ENCODE results near the gene LMNA. TPM values are rescaled to one million over a fixed set of nuclear protein-coding genes. Genes with fewer than 3 reads are reported as not detected.

The LMNA gene
- total RNA-seq, 4 donors from 2014 or later, result 201 to 295 (median 211) TPM

DNA sequence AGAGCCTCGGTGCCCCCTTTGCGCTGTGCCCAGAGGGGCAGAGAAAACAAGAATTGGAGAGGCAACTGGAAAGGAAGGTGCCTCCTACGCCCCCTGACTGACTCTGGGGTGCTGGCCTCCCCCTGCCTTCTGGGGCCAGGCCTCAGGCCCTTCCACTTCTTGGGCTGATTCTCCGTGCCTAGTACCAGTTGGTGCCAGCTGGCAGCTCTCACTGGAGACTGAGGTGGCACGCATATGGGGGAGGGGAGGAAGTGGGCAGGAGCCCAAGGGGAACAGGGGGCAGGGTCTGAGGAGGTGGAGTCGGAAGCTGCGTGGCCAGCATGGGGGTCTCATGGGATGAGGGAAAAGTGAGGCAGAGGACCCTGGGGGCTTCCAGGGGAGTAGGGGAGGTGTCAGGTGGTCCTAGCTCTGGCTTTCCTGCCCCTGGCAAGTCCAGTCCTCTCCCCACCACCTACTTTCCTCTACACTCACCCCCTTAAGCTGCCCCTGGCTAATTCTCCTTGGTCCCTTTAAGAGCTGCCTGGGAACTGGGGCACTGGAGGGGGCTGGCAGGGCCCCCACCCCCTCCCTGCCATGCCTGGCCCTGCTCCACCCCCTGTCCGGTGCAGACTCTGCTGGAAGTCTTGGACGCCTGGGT lies 32.4 kb downstream of the LMNA start:
- TF ChIP-seq, protein P1, sequence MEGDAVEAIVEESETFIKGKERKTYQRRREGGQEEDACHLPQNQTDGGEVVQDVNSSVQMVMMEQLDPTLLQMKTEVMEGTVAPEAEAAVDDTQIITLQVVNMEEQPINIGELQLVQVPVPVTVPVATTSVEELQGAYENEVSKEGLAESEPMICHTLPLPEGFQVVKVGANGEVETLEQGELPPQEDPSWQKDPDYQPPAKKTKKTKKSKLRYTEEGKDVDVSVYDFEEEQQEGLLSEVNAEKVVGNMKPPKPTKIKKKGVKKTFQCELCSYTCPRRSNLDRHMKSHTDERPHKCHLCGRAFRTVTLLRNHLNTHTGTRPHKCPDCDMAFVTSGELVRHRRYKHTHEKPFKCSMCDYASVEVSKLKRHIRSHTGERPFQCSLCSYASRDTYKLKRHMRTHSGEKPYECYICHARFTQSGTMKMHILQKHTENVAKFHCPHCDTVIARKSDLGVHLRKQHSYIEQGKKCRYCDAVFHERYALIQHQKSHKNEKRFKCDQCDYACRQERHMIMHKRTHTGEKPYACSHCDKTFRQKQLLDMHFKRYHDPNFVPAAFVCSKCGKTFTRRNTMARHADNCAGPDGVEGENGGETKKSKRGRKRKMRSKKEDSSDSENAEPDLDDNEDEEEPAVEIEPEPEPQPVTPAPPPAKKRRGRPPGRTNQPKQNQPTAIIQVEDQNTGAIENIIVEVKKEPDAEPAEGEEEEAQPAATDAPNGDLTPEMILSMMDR (IDR thresholded peaks at IDR 0.05), result no peak
- TF ChIP-seq POLR2A (IDR thresholded peaks at IDR 0.05), result no peak
- DNase-seq, result no peak
- Histone ChIP-seq H3K36me3 (no peaks in the 10 kb centered on the region), H3K27me3 (no peaks in the 10 kb centered on the region), H3K27ac (peak overlapping the region in 1 of 4 donors; percentile 20), H3K9me3 (no peaks in the 10 kb centered on the region), H3K4me1 (peaks cover 0 to 32% (median 11%) of the 10 kb centered on the region in 4 donors), H3K4me3 (no peak overlapping the region)

DNA sequence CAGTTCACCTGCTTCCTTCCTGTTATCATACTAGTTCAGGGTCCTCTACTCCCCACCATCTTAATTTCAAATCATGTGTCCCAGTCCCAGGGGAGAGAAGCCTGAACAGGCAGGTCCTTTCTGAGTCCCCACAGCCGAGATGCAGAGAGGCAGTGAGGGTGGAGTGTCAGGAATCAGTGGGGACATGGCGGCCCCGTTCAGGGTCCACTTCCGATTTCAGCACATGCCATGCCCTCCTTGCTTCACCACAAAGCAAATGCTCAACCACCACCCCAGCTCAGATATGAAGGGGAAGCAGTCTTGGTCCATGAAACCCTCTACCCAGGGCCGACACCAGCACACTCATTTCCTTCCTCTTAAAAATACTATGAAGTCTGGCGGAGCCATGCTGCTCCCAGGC lies 33.7 kb downstream of the LMNA start:
- Histone ChIP-seq H3K4me1 (peaks cover 0 to 32% (median 11%) of the 10 kb centered on the region in 4 donors), H3K36me3 (no peaks in the 10 kb centered on the region), H3K9me3 (no peaks in the 10 kb centered on the region), H3K4me3 (no peak overlapping the region), H3K27ac (no peak overlapping the region), H3K27me3 (no peaks in the 10 kb centered on the region)
- peak in 1 of 3 donors; percentile 42 for DNase-seq
- TF ChIP-seq, protein P1 (IDR thresholded peaks at IDR 0.05), result no peak

DNA sequence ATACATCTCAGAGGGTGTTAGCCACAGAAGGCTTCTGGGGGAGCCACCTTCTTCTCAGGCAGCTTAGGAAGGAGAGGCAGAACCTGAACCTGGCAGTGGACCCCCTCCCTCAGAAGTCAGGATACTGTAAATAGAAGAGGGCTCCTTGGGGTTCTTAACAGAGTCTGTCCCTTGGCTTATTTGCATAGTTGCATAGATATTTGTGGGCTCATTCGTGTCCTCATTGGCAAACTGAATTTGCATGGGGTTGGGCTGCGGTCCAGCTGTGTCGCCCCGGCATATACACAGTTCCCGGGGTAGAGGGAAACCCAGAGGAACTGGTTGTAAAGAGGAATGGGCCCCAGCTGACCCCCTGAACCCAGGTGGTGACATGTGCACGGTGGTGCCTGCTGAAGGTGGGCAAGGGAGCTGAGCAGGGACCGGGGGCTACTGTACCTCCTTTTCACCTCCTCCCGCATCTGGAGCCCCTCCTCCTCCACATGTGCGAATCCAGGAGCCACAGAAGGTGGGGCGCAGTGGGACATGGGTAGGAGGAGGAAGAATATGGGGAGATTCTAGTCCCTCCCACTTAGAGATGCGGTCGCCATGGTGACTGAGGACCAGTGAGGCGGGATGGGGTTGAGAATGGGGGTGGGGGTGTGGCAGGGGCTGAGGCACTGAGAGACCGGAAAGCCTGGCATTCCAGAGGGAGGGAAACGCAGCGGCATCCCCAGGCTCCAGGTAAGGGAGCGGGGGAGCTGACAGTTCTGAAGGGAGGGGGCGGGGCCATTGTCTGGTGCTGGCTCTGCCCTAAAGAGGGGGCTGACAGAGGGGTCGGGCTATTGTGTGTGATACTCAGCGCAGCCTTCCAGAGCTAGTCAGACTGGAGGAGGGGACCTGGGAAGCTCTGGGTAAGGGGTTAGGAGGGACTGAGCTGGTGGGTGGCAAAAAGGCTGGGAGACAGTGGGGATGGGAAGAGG lies 35.1 kb downstream of the LMNA start:
- H3K36me3 ChIP-seq, result no peaks in the 10 kb centered on the region
- H3K9me3 ChIP-seq, result no peaks in the 10 kb centered on the region
- H3K4me1 ChIP-seq, result peaks cover 0 to 35% (median 11%) of the 10 kb centered on the region in 4 donors
- no peak overlapping the region for H3K4me3 ChIP-seq
- no peak overlapping the region for H3K27ac ChIP-seq
- no peaks in the 10 kb centered on the region for H3K27me3 ChIP-seq
- DNase-seq, result peak in 2 of 3 donors; percentile 68 to 69
- TF ChIP-seq, protein P1 (IDR thresholded peaks at IDR 0.05), result no peak
- no peak for TF ChIP-seq POLR2A (IDR thresholded peaks at IDR 0.05)

DNA sequence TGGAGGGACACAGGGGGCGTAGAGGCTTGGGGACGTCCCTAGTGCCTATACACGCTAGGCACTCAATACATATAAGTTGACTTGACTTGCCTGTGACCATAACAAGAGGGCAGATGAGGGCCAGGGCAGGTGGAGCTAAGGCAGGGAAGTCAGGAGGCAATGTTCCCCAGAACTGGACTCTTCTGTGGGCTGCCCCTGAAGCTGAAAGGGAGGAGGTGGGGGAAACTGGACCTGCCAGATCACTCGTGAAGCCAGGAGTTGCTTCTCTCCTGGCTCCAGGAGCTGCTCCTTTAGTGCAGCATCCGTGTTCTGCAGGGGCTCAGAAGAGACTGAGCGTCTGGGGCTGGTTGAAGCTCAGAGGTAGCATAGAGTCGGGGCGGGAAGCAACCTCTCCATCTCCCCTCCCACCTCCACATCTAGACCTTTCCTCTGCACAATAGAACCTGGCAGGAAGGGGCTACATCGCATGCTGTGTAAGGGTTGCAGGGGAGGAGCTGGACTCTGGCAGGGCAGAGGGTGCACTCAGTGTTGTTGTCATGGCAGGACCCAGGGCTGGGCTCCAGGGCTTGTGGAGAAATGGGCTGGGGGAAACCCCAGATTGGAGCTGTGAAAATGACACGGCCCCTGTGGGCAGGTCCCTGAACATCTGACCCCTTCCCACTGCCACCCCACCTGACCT lies 36.0 kb downstream of the LMNA start:
- Histone ChIP-seq H3K4me3 (no peak overlapping the region), H3K9me3 (no peaks in the 10 kb centered on the region), H3K27ac (no peak overlapping the region), H3K4me1 (peaks cover 0 to 35% (median 11%) of the 10 kb centered on the region in 4 donors), H3K36me3 (no peaks in the 10 kb centered on the region), H3K27me3 (no peaks in the 10 kb centered on the region)
- TF ChIP-seq POLR2A (IDR thresholded peaks at IDR 0.05), result no peak
- TF ChIP-seq, protein P1 (IDR thresholded peaks at IDR 0.05), result no peak
- DNase-seq, result no peak

DNA sequence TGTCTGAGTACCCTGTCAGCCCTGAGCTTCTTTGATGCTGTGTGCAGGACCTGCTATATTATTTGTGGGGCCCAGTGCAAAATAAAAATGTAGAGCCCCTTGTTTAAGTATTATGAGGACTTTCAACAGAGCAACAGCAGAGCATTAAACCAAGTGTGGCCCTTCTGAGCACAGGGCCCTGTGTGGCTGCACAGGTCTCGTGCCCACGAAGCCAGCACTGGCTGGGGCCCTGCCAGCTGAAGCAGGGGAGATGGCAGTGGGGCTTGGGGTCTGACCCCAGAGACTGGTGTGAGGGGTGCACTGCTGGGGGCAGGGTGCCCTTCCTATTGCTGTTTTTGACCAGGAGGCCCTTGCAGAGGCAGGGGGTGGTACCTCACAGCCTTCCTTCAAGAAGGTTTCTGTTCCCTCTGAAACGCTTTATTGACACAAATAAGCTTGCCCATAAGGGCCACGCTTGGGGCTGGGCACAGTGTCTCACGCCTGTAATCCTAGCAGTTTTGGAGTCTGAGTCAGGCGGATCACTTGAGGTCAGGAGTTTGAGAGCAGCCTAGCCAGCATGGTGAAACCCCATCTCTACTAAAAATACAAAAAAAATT lies 36.7 kb downstream of the LMNA start:
- no peak for TF ChIP-seq POLR2A (IDR thresholded peaks at IDR 0.05)
- TF ChIP-seq, protein P1 (IDR thresholded peaks at IDR 0.05), result no peak
- no peak for DNase-seq
- H3K9me3 ChIP-seq, result no peaks in the 10 kb centered on the region
- H3K27me3 ChIP-seq, result no peaks in the 10 kb centered on the region
- no peak overlapping the region for H3K27ac ChIP-seq
- H3K4me3 ChIP-seq, result no peak overlapping the region
- H3K4me1 ChIP-seq, result peaks cover 0 to 34% (median 9%) of the 10 kb centered on the region in 4 donors
- H3K36me3 ChIP-seq, result no peaks in the 10 kb centered on the region

Measured in Peyer's patch (tissue), 4 donors.